H1 (cell line): ENCODE data around the gene TCF7L2. TPM values are rescaled to one million over a fixed set of nuclear protein-coding genes. Genes with fewer than 3 reads are reported as not detected.
A peak's percentile ranks its signal among the peaks of the same experiment; 100 is the strongest.

Source experiments
- CTCF ChIA-PET: fragments of 300-600 bp; sonication (Branson Sonifier 250); formaldehyde crosslinking; loops from one replicate; lab custom pipeline; 2021; ENCODE audit not compliant: partially characterized antibody; lab: Charles Lee
- POLR2A ChIA-PET: fragments of 300-600 bp; sonication (Branson Sonifier 250); formaldehyde crosslinking; loops from one replicate; lab custom pipeline; 2021; ENCODE audit warnings: inconsistent platforms; ENCODE audit not compliant: partially characterized antibody; lab: Charles Lee
- DNase-seq, 2 experiments: peaks; one replicate each; pipeline versions ENCODE4 v3.0.0 to v3.0.0-alpha.2; 2010 to 2022; ENCODE audit warnings: low spot score in 2 of 2, low read depth in 1 of 2, mixed read lengths in 1 of 2
- FAIRE-seq: peaks from 2 replicates; lab custom pipeline; 2011; peaks lifted over from hg19 to GRCh38; lab: Jason Lieb, UNC
- H2AFZ ChIP-seq: 2 replicates; pipeline ENCODE4 v1.8.1; 2012; ENCODE audit warnings: low read length, inconsistent platforms
- H2AK5ac ChIP-seq: 2 replicates; pipeline ENCODE4 v1.6.1; 2013; ENCODE audit warnings: low read depth, low read length
- H2BK120ac ChIP-seq: replicated peaks from 2 replicates; pipeline ENCODE3; 2013; ENCODE audit warnings: low read depth, low read length, inconsistent platforms
- H2BK12ac ChIP-seq: 2 replicates; pipeline ENCODE4 v1.6.1; 2013; ENCODE audit warnings: low read depth, low read length
- H2BK15ac ChIP-seq: 2 replicates; pipeline ENCODE4 v1.6.1; 2013; ENCODE audit warnings: low read length
- H2BK20ac ChIP-seq: 2 replicates; pipeline ENCODE4 v1.6.1; 2013; ENCODE audit warnings: low read length
- H2BK5ac ChIP-seq: 2 replicates; pipeline ENCODE4 v1.6.1; 2013; ENCODE audit warnings: low read depth, low read length
- H3K14ac ChIP-seq: 2 replicates; pipeline ENCODE4 v1.6.1; 2013; ENCODE audit warnings: inconsistent platforms; ENCODE audit not compliant: insufficient read length
- H3K18ac ChIP-seq: 2 replicates; pipeline ENCODE4 v1.6.1; 2013; ENCODE audit warnings: low read length; ENCODE audit errors: extremely low read depth
- H3K23ac ChIP-seq: 2 replicates; pipeline ENCODE4 v1.6.1; 2013; ENCODE audit warnings: inconsistent platforms; ENCODE audit not compliant: insufficient read length
- H3K23me2 ChIP-seq: 2 replicates; pipeline ENCODE4 v1.6.1; 2013; ENCODE audit warnings: low read depth, low read length
- H3K27ac ChIP-seq: 2 replicates; pipeline ENCODE4 v1.6.1; 2011; ENCODE audit warnings: low read depth, low read length, inconsistent platforms
- H3K27me3 ChIP-seq, 4 experiments: replicated peaks in 1 of 4; 1 replicate in 1 of 4; 2 replicates in 3 of 4; pipeline versions ENCODE4 v1.6.1 to v1.8.1; 2011 to 2013; ENCODE audit warnings: low read length in 3 of 4, mild to moderate bottlenecking in 3 of 4, inconsistent platforms in 2 of 4, mixed read lengths in 2 of 4, moderate library complexity in 1 of 4; ENCODE audit not compliant: control insufficient read depth in 3 of 4, insufficient read depth in 3 of 4; ENCODE audit errors: extremely low read depth in 1 of 4
- H3K36me3 ChIP-seq, 4 experiments: 2 replicates each; pipeline versions ENCODE4 v1.6.1 to v1.8.1; 2011 to 2013; ENCODE audit warnings: mild to moderate bottlenecking in 4 of 4, low read length in 3 of 4, moderate library complexity in 2 of 4, control low read depth in 1 of 4, inconsistent platforms in 1 of 4; ENCODE audit not compliant: insufficient read depth in 4 of 4, control insufficient read depth in 2 of 4
- H3K4ac ChIP-seq: replicated peaks from 2 replicates; pipeline ENCODE3; 2013; ENCODE audit warnings: low read length, low read depth, mixed read lengths, inconsistent platforms; ENCODE audit not compliant: insufficient read length
- H3K4me1 ChIP-seq, 4 experiments: replicated peaks in 1 of 4; 1 replicate in 1 of 4; 2 replicates in 3 of 4; pipeline versions ENCODE4 v1.6.1 to v1.8.1; 2011 to 2013; ENCODE audit warnings: low read length in 3 of 4, inconsistent platforms in 2 of 4, mixed read lengths in 1 of 4; ENCODE audit not compliant: insufficient read depth in 4 of 4, control insufficient read depth in 3 of 4
- H3K4me2 ChIP-seq, 2 experiments: 2 replicates each; pipeline versions ENCODE4 v1.6.1 to v1.8.1; 2011 to 2013; ENCODE audit warnings: low read depth in 2 of 2, low read length in 2 of 2, control low read depth in 1 of 2, inconsistent platforms in 1 of 2, mild to moderate bottlenecking in 1 of 2; ENCODE audit not compliant: insufficient read depth in 1 of 2
- H3K4me3 ChIP-seq, 4 experiments: fragments of 200-600, 300-600 bp in 1 of 4; sonication (generic), shearing (Covaris generic), sonication (Bioruptor Twin) in 1 of 4; 2 replicates each; pipeline versions ENCODE4 v1.5.1 to v1.8.1; 2011 to 2016; ENCODE audit warnings: low read length in 4 of 4, low read depth in 3 of 4, control low read depth in 2 of 4, inconsistent platforms in 2 of 4, mild to moderate bottlenecking in 2 of 4, mixed read lengths in 1 of 4, moderate library complexity in 1 of 4; ENCODE audit not compliant: insufficient read depth in 2 of 4; ENCODE audit errors: extremely low read depth in 1 of 4
- H3K56ac ChIP-seq: replicated peaks from 2 replicates; pipeline ENCODE3; 2013; ENCODE audit warnings: low read depth, mild to moderate bottlenecking, mixed read lengths, low read length, inconsistent platforms; ENCODE audit not compliant: insufficient read length
- H3K79me1 ChIP-seq: 2 replicates; pipeline ENCODE4 v1.6.1; 2013; ENCODE audit warnings: low read depth, low read length, control low read depth
- H3K79me2 ChIP-seq, 2 experiments: 2 replicates each; pipeline versions ENCODE4 v1.6.1 to v1.8.1; 2012 to 2013; ENCODE audit warnings: low read length in 2 of 2, mild to moderate bottlenecking in 2 of 2, inconsistent platforms in 1 of 2; ENCODE audit not compliant: insufficient read depth in 2 of 2, control insufficient read depth in 1 of 2
- H3K9ac ChIP-seq, 4 experiments: replicated peaks in 1 of 4; 1 replicate in 1 of 4; 2 replicates in 3 of 4; pipeline versions ENCODE4 v1.6.1 to v1.8.1; 2011 to 2013; ENCODE audit warnings: low read depth in 3 of 4, low read length in 3 of 4, control low read depth in 2 of 4, mild to moderate bottlenecking in 2 of 4, moderate library complexity in 2 of 4, inconsistent platforms in 1 of 4; ENCODE audit errors: extremely low read depth in 1 of 4
- H3K9me3 ChIP-seq, 2 experiments: 2 replicates each; pipeline versions ENCODE4 v1.6.1 to v1.8.1; 2012 to 2013; ENCODE audit warnings: mild to moderate bottlenecking in 2 of 2, moderate library complexity in 2 of 2, control low read depth in 1 of 2, inconsistent platforms in 1 of 2, low read depth in 1 of 2, low read length in 1 of 2, mixed read lengths in 1 of 2; ENCODE audit not compliant: insufficient read depth in 2 of 2
- H4K20me1 ChIP-seq, 2 experiments: replicated peaks in 1 of 2; 2 replicates each; pipeline versions ENCODE3 to v1.8.1; 2011 to 2013; ENCODE audit warnings: inconsistent platforms in 2 of 2, low read length in 2 of 2, mild to moderate bottlenecking in 1 of 2; ENCODE audit not compliant: insufficient read depth in 2 of 2, control insufficient read depth in 1 of 2
- H4K5ac ChIP-seq: 2 replicates; pipeline ENCODE4 v1.6.1; 2013; ENCODE audit warnings: low read length, low read depth, mixed read lengths, inconsistent platforms; ENCODE audit not compliant: insufficient read length
- H4K8ac ChIP-seq: 2 replicates; pipeline ENCODE4 v1.8.0; 2013; ENCODE audit warnings: mild to moderate bottlenecking, moderate library complexity, low read length, inconsistent platforms; ENCODE audit not compliant: insufficient read depth; ENCODE audit errors: extremely low read depth
- H4K91ac ChIP-seq: replicated peaks from 2 replicates; pipeline ENCODE3; 2013; ENCODE audit warnings: low read length, mixed read lengths, inconsistent platforms; ENCODE audit not compliant: insufficient read length
- JUN ChIP-seq: IDR thresholded peaks from 2 replicates; pipeline ENCODE4 v1.6.1; 2011; ENCODE audit warnings: low read depth, mild to moderate bottlenecking, improper control_type of control experiment, low read length
- SIRT6 ChIP-seq: IDR thresholded peaks from one replicate; pipeline ENCODE4 v1.7.1; 2012; ENCODE audit warnings: low read length, inconsistent platforms
- SP4 ChIP-seq: IDR thresholded peaks from 2 replicates; pipeline ENCODE4 v1.6.1; 2012; ENCODE audit warnings: low read length, inconsistent platforms
- WGBS, 2 experiments: shearing (Covaris generic) in 1 of 2; methylation state at CpG; one replicate each; pipeline versions ENCODE4 v1.1.6 to v1.1.7; 2013 to 2015; ENCODE audit warnings: low lambda C conversion rate in 2 of 2, mixed read lengths in 2 of 2, inconsistent platforms in 1 of 2, low coverage in 1 of 2, missing lambda C conversion rate in 1 of 2; ENCODE audit not compliant: insufficient replicate concordance in 2 of 2, insufficient coverage in 1 of 2, insufficient read length in 1 of 2; ENCODE audit errors: extremely low coverage in 1 of 2, missing lambda C conversion rate in 1 of 2; 5-methylcytosine and 5-hydroxymethylcytosine counted together
- polyA plus RNA-seq, 7 experiments: library from polyadenylated mRNA; depleted of rRNA in 3 of 7; stranded (reverse) in 5 of 7; unstranded in 2 of 7; fragments of >200 nt in 5 of 7; fragments of 200-250 nt in 2 of 7; gene quantifications; 1 replicate in 5 of 7; 2 replicates in 1 of 7; 4 replicates in 1 of 7; pipeline versions ENCODE4 v1.2.1 to v1.2.3, GENCODE V29; 2011 to 2013; ENCODE audit warnings: missing spikeins in 2 of 7, mixed read lengths in 2 of 7
- total RNA-seq: library from RNA; stranded (reverse); fragmentation: NEBNext Ultra II Directional; extraction: Animal tissue kit (Norgen Biotek cat#: 25700); gene quantifications from 2 replicates; pipeline ENCODE4 v1.2.1, GENCODE V29; 2021

Gene TCF7L2
- total and polyA plus RNA-seq, 2 of the 8 experiments (the other 6 are each of a cell fraction or from before 2014, with no cell fraction given), result 33.9 to 67.3 TPM

- Histone ChIP-seq H3K14ac (no peak overlapping the region), H2BK20ac (no peak overlapping the region), H2BK120ac (no peak overlapping the region), H4K8ac (no peak overlapping the region), H3K27me3 (no peaks in the 10 kb centered on the region), H3K4me2 (no peak overlapping the region), H3K36me3 (peaks cover 0 to 20% (median 0%) of the 10 kb centered on the region in 4 experiments; a peak in 3 of 8 replicates), H3K9me3 (no peaks in the 10 kb centered on the region), H3K4me1 (peaks cover 8 to 26% (median 18%) of the 10 kb centered on the region in 4 experiments), H3K4ac (no peak overlapping the region), H4K5ac (no peak overlapping the region), H3K79me2 (no peaks in the 10 kb centered on the region), H3K4me3 (no peak overlapping the region), H2BK12ac (no peak overlapping the region), H3K56ac (no peak overlapping the region), H3K23me2 (no peaks in the 10 kb centered on the region; the same call in 1 of the 2 replicates), H2AK5ac (no peak overlapping the region), H3K27ac (no peak overlapping the region), H2BK15ac (no peak overlapping the region), H3K18ac (no peak overlapping the region), H4K20me1 (no peaks in the 10 kb centered on the region), H4K91ac (no peak overlapping the region), H3K9ac (no peak overlapping the region), H2BK5ac (no peak overlapping the region; the same call in 1 of the 2 replicates), H3K23ac (no peak overlapping the region), H3K79me1 (no peaks in the 10 kb centered on the region), H2AFZ (no peak overlapping the region)
- TF ChIP-seq SIRT6 (no peak), JUN (no peak), SP4 (no peak)
- 90% methylated on average over 14 of the region's 14 CpGs; no CpG with 5 or more reads in 1 of the 2 experiments for WGBS, 2 experiments
- POLR2A ChIA-PET, result no interaction called here
- CTCF ChIA-PET, result no interaction called here
- DNase-seq (no peak), FAIRE-seq (peak; percentile 24)
Measured at GRCh38 chr10:113169853-113170460, 219.9 kb downstream of the TCF7L2 start.
